GM12864 (cell line): ENCODE measurements around the gene ROPN1.
"Not testable (repeated sequence)": the region's sequence is repeated elsewhere in the genome, so short reads cannot be mapped to it uniquely, and the experiment has no call there.

Source experiments
- DNase-seq: peaks from one replicate; pipeline ENCODE4 v3.0.0-alpha.2; 2011; ENCODE audit warnings: low read depth
- H3K4me3 ChIP-seq: 2 replicates; pipeline ENCODE4 v1.5.1; 2011; ENCODE audit warnings: mild to moderate bottlenecking, low read depth, low read length, control low read depth
- TF ChIP-seq, protein P1 (sequence below): IDR thresholded peaks from 2 replicates; pipeline ENCODE4 v1.5.1; 2011; ENCODE audit warnings: low read depth, mild to moderate bottlenecking, moderate library complexity, low read length, control low read depth, inconsistent platforms; ENCODE audit errors: missing control alignments

ROPN1 gene

DNA sequence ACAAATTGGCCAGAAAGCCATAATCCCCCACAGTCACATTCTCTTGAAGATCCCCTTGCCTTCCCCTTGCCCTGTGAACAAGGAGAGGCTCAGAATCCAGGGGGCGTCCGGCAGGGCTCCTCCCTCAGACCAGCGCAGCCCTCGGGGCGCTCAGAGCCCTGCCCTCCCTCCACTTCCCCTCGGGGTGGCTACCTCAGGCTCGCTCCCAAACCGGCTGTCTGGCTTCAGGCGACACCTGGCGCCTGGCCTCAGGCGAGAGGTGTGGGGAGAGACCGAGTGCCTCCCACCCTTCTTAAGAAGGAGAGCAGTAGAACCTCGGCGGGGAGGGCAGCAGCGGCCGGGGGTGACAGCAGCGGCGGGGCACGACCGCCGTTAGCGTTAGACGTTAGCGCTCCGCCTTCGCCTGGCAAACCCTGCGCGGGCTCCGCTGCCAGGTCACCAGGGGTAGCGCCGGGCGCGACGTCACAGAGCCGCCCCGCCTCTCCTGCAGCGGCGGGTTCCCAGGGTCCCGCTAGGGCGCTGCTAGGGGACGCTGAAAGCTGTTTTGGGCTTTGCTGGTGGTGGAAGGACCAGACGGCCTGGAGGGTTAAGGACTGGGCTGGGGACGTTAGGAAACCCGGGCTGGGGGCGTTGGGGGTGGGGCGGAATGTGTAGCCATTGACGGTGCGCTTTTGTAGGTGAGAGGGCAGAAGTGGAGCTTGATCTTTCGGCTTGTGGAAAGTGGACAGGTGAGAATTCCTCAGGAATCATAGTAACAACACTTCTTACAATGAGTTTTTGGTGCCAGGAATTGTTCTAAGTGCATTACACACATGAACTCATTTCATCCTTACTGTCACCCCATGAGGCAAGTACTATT lies at the start of gene ROPN1:
Gene ROPN1, minus strand, starts transcription at position 395 of the 859 bp plus-strand sequence. CDS start 11,643 bp downstream, outside the sequence.
- H3K4me3 ChIP-seq, DNase-seq: not testable (repeated sequence)

DNA sequence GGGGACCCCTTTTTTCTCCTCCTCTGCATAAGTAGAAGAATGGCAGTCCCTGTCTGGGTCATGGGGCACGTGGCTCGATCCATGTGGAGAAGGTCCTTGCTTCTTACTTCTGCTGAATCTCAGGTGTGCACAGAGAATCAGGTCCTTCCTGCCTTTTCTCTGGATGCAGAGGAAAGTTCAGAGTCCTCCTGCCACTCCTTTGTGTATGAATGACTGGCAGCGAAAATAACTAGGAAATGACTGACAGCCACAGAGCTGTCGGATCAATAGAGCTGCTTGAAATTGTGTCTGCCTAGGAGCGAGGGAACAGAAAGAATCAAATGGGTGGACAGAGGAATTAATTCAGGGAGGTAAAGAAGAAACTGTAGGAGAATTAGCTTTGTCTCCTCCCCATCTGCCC lies 49.6 kb upstream of the ROPN1 start:
- DNase-seq, result no peak
- no peak overlapping the region for H3K4me3 ChIP-seq
- TF ChIP-seq, protein P1, sequence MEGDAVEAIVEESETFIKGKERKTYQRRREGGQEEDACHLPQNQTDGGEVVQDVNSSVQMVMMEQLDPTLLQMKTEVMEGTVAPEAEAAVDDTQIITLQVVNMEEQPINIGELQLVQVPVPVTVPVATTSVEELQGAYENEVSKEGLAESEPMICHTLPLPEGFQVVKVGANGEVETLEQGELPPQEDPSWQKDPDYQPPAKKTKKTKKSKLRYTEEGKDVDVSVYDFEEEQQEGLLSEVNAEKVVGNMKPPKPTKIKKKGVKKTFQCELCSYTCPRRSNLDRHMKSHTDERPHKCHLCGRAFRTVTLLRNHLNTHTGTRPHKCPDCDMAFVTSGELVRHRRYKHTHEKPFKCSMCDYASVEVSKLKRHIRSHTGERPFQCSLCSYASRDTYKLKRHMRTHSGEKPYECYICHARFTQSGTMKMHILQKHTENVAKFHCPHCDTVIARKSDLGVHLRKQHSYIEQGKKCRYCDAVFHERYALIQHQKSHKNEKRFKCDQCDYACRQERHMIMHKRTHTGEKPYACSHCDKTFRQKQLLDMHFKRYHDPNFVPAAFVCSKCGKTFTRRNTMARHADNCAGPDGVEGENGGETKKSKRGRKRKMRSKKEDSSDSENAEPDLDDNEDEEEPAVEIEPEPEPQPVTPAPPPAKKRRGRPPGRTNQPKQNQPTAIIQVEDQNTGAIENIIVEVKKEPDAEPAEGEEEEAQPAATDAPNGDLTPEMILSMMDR, result no peak

- DNase-seq, result no peak
- TF ChIP-seq, protein P1, result no peak
- H3K4me3 ChIP-seq, result no peak overlapping the region
These were observed 45.4 kb upstream of the ROPN1 start for GRCh38 chr3:124037326-124037725.

DNA sequence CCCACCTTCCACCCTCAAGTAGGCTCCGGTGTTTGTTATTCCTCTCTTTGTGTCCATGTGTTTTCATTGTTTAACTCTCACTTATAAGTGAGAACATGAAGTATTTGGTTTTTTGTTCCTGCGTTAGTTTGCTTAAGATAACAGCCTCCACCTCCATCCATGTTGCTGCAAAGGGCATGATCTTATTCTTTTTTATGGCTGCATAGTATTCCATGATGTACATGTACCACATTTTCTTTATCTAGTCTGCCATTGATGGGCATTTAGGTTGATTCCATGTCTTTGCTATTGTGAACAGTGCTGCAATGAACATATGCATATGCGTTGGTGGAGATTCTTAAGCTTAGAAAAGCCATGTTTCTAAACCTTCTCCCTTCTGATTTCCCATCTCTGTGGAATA lies 44.3 kb upstream of the ROPN1 start:
- DNase-seq, H3K4me3 ChIP-seq: not testable (repeated sequence)

- TF ChIP-seq, protein P1, result no peak
- no peak for DNase-seq
- H3K4me3 ChIP-seq, result no peak overlapping the region
These were observed 43.7 kb upstream of the ROPN1 start for GRCh38 chr3:124035463-124036121.

- no peak for DNase-seq
- no peak overlapping the region for H3K4me3 ChIP-seq
- TF ChIP-seq, protein P1, result no peak
These were observed 42.9 kb upstream of the ROPN1 start for GRCh38 chr3:124034844-124035152.

GRCh38 chr3:124034016-124034843 lies 42.3 kb upstream of the ROPN1 start:
- no peak overlapping the region for H3K4me3 ChIP-seq
- DNase-seq, result no peak
- TF ChIP-seq, protein P1, result no peak
